ENCODE measurements around the gene TMEM179. TPM values are rescaled to one million over a fixed set of nuclear protein-coding genes. Genes with fewer than 3 reads are reported as not detected.
"Not testable (repeated sequence)": the region's sequence is repeated elsewhere in the genome, so short reads cannot be mapped to it uniquely, and the experiment has no call there.

Gene TMEM179
- polyA plus RNA-seq, 1 donor from 2014 or later, result 20.3 TPM

DNA sequence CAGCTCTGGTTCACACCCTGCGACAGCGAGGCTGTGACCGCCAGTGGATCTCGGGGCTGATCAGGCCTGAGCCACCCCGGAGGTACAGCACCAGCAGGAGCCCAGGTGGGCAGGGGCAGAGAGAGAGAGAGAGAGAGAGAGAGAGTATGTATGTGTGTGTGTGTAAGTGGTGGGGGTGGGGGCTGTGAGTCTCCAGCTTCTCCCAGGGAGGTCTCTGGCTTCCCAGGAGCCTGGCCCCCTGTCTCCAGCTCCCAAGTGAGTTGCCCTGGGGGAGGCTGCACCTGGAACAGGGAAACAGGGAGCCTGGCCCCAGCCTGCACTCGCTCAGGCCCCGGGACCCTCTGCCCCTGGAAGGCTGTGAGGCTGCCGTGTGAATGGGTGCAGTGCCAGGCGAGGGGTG is 23.1 kb downstream of the TMEM179 start:
- TF ChIP-seq POLR2AphosphoS5 (IDR thresholded peaks at IDR 0.05) (no peak), MXI1 (conservative IDR thresholded peaks at IDR 0.05; ENCODE audit: poor library complexity, severe bottlenecking) (no peak), EZH2 (IDR thresholded peaks at IDR 0.05; ENCODE audit: borderline replicate concordance, insufficient read depth, low read length, poor library complexity, severe bottlenecking) (no peak), RAD21 (conservative IDR thresholded peaks at IDR 0.05) (no peak), TAF1 (IDR thresholded peaks at IDR 0.05; ENCODE audit: low read depth) (no peak), EP300 (conservative IDR thresholded peaks at IDR 0.05; ENCODE audit: poor library complexity, severe bottlenecking) (no peak), SMC3 (conservative IDR thresholded peaks at IDR 0.05; ENCODE audit: poor library complexity) (no peak)
- TF ChIP-seq, protein P1, sequence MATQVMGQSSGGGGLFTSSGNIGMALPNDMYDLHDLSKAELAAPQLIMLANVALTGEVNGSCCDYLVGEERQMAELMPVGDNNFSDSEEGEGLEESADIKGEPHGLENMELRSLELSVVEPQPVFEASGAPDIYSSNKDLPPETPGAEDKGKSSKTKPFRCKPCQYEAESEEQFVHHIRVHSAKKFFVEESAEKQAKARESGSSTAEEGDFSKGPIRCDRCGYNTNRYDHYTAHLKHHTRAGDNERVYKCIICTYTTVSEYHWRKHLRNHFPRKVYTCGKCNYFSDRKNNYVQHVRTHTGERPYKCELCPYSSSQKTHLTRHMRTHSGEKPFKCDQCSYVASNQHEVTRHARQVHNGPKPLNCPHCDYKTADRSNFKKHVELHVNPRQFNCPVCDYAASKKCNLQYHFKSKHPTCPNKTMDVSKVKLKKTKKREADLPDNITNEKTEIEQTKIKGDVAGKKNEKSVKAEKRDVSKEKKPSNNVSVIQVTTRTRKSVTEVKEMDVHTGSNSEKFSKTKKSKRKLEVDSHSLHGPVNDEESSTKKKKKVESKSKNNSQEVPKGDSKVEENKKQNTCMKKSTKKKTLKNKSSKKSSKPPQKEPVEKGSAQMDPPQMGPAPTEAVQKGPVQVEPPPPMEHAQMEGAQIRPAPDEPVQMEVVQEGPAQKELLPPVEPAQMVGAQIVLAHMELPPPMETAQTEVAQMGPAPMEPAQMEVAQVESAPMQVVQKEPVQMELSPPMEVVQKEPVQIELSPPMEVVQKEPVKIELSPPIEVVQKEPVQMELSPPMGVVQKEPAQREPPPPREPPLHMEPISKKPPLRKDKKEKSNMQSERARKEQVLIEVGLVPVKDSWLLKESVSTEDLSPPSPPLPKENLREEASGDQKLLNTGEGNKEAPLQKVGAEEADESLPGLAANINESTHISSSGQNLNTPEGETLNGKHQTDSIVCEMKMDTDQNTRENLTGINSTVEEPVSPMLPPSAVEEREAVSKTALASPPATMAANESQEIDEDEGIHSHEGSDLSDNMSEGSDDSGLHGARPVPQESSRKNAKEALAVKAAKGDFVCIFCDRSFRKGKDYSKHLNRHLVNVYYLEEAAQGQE (IDR thresholded peaks at IDR 0.05; ENCODE audit: borderline replicate concordance), result no peak
- TF ChIP-seq, protein P2, sequence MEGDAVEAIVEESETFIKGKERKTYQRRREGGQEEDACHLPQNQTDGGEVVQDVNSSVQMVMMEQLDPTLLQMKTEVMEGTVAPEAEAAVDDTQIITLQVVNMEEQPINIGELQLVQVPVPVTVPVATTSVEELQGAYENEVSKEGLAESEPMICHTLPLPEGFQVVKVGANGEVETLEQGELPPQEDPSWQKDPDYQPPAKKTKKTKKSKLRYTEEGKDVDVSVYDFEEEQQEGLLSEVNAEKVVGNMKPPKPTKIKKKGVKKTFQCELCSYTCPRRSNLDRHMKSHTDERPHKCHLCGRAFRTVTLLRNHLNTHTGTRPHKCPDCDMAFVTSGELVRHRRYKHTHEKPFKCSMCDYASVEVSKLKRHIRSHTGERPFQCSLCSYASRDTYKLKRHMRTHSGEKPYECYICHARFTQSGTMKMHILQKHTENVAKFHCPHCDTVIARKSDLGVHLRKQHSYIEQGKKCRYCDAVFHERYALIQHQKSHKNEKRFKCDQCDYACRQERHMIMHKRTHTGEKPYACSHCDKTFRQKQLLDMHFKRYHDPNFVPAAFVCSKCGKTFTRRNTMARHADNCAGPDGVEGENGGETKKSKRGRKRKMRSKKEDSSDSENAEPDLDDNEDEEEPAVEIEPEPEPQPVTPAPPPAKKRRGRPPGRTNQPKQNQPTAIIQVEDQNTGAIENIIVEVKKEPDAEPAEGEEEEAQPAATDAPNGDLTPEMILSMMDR (IDR thresholded peaks at IDR 0.05; ENCODE audit: poor library complexity, severe bottlenecking), result no peak
- no peaks in the 10 kb centered on the region for H3K9me2 ChIP-seq (ENCODE audit: insufficient read depth, low read length)
- H2AFZ ChIP-seq (ENCODE audit: low read depth, low read length), result no peak overlapping the region
- no peaks in the 10 kb centered on the region for H4K20me1 ChIP-seq (ENCODE audit: insufficient read depth)
- H3K79me2 ChIP-seq (replicated peaks; ENCODE audit: insufficient read depth, low read length), result no peaks in the 10 kb centered on the region
- no peaks in the 10 kb centered on the region for H3F3A ChIP-seq (ENCODE audit: insufficient read depth, low read length, poor library complexity, severe bottlenecking)
- no peak overlapping the region for H3K4me2 ChIP-seq (ENCODE audit: low read length)
- no peaks in the 10 kb centered on the region for H3K27me3 ChIP-seq (ENCODE audit: insufficient read depth, low read depth, low read length)
- no peaks in the 10 kb centered on the region for H3K9me3 ChIP-seq (ENCODE audit: low read length)
- H3K4me3 ChIP-seq (ENCODE audit: low read length), result no peak overlapping the region
- no peaks in the 10 kb centered on the region for H3K36me3 ChIP-seq (ENCODE audit: insufficient read depth, low read length)
- no peak overlapping the region for H3K9ac ChIP-seq (ENCODE audit: low read length)
- H3K27ac ChIP-seq (ENCODE audit: low read length), result no peak overlapping the region

DNA sequence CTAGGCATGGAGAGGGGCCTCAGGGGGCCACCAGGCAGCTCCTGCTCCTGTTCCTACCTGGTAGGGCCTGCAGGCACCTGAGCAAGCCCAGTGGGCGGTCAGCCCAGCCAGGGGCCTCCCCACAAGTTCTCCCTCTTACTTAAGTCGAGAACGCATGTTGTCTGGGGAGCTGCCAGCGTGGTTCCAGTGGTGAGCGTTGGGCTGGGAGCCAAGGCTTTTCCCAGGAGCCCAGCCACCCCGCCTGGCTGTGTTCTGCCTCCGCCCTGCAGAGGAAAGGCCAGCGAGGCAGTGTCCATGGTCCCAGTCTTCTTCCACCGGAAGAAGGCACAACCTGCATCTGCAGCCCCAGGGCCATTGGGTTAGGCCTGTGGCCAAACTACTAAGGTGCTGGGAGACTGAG is 23.6 kb downstream of the TMEM179 start:
- no peaks in the 10 kb centered on the region for H3K9me2 ChIP-seq (ENCODE audit: insufficient read depth, low read length)
- H3K27me3 ChIP-seq (ENCODE audit: insufficient read depth, low read depth, low read length), result no peaks in the 10 kb centered on the region
- TF ChIP-seq POLR2AphosphoS5 (IDR thresholded peaks at IDR 0.05) (no peak), RAD21 (conservative IDR thresholded peaks at IDR 0.05) (no peak), TAF1 (IDR thresholded peaks at IDR 0.05; ENCODE audit: low read depth) (no peak), SMC3 (conservative IDR thresholded peaks at IDR 0.05; ENCODE audit: poor library complexity) (no peak), MXI1 (conservative IDR thresholded peaks at IDR 0.05; ENCODE audit: poor library complexity, severe bottlenecking) (no peak), EP300 (conservative IDR thresholded peaks at IDR 0.05; ENCODE audit: poor library complexity, severe bottlenecking) (no peak), EZH2 (IDR thresholded peaks at IDR 0.05; ENCODE audit: borderline replicate concordance, insufficient read depth, low read length, poor library complexity, severe bottlenecking) (no peak)
- TF ChIP-seq, protein P1 (IDR thresholded peaks at IDR 0.05; ENCODE audit: borderline replicate concordance), result no peak
- TF ChIP-seq, protein P2 (IDR thresholded peaks at IDR 0.05; ENCODE audit: poor library complexity, severe bottlenecking), result no peak
- no peaks in the 10 kb centered on the region for H3K79me2 ChIP-seq (replicated peaks; ENCODE audit: insufficient read depth, low read length)
- no peaks in the 10 kb centered on the region for H4K20me1 ChIP-seq (ENCODE audit: insufficient read depth)
- H3K4me2 ChIP-seq (ENCODE audit: low read length), result no peak overlapping the region
- no peak overlapping the region for H3K4me3 ChIP-seq (ENCODE audit: low read length)
- no peak overlapping the region for H3K9ac ChIP-seq (ENCODE audit: low read length)
- H3K36me3 ChIP-seq (ENCODE audit: insufficient read depth, low read length), result no peaks in the 10 kb centered on the region
- no peak overlapping the region for H3K27ac ChIP-seq (ENCODE audit: low read length)
- H3F3A ChIP-seq (ENCODE audit: insufficient read depth, low read length, poor library complexity, severe bottlenecking), result no peaks in the 10 kb centered on the region
- H3K9me3 ChIP-seq (ENCODE audit: low read length), result no peaks in the 10 kb centered on the region
- H2AFZ ChIP-seq (ENCODE audit: low read depth, low read length), result no peak overlapping the region

DNA sequence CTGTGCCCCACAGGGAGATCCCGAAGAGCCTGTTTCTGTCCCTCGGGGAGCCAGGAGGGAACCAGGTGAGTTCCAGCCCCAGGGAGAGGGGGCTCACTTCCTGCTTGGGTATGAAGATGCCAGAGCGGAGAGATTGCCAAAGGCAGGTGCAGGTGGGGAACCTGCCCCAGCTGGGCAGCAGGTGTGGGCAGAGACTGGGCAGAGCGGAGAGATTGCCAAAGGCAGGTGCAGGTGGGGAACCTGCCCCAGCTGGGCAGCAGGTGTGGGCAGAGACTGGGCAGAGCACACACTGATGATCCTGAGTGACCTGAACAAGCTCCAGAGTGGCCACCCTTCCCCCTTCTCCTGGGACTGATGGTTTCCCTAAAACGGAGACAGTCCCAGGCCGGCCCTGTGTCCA is 24.6 kb downstream of the TMEM179 start:
- H3K9me3 ChIP-seq (ENCODE audit: low read length); H3F3A ChIP-seq (ENCODE audit: insufficient read depth, low read length, poor library complexity, severe bottlenecking); H3K79me2 ChIP-seq (replicated peaks; ENCODE audit: insufficient read depth, low read length); H2AFZ ChIP-seq (ENCODE audit: low read depth, low read length); H3K4me2 ChIP-seq (ENCODE audit: low read length); H3K27me3 ChIP-seq (ENCODE audit: insufficient read depth, low read depth, low read length); H3K36me3 ChIP-seq (ENCODE audit: insufficient read depth, low read length); H3K9me2 ChIP-seq (ENCODE audit: insufficient read depth, low read length); H3K4me3 ChIP-seq (ENCODE audit: low read length); H3K9ac ChIP-seq (ENCODE audit: low read length); H4K20me1 ChIP-seq (ENCODE audit: insufficient read depth); H3K27ac ChIP-seq (ENCODE audit: low read length): not testable (repeated sequence)

Data from neural cell (in vitro differentiated cells).